Retinal pigment epithelial cell (primary cell): ENCODE data around the gene TGFBRAP1.

Source experiments
- DNase-seq: peaks from one replicate; pipeline ENCODE4 v3.0.0-alpha.2; 2010; ENCODE audit warnings: low read depth
- H3K4me3 ChIP-seq: 2 replicates; pipeline ENCODE4 v1.5.1; 2011; ENCODE audit warnings: mild to moderate bottlenecking, low read length, control low read depth, moderate library complexity
- CTCF ChIP-seq: conservative IDR thresholded peaks from 2 replicates; pipeline ENCODE4 v1.5.1; 2011; ENCODE audit warnings: low read depth, low read length, control low read depth, inconsistent platforms

TGFBRAP1 gene

GRCh38 chr2:105290981-105291660 lies 38.4 kb downstream of the TGFBRAP1 start:
- H3K4me3 ChIP-seq: no peak overlapping the region
- DNase-seq: no peak
- TF ChIP-seq CTCF: no peak

- no peak for TF ChIP-seq CTCF
- DNase-seq: no peak
These were observed 41.4 kb downstream of the TGFBRAP1 start for GRCh38 chr2:105288133-105288532.

GRCh38 chr2:105287692-105288091 lies 41.8 kb downstream of the TGFBRAP1 start:
- DNase-seq: peak; percentile 7
- no peak overlapping the region for H3K4me3 ChIP-seq
- TF ChIP-seq CTCF: peak; percentile 65

More at GRCh38 chr2:105288133-105288532, 41.4 kb downstream of the TGFBRAP1 start:
- no peak overlapping the region for H3K4me3 ChIP-seq

- no peak overlapping the region for H3K4me3 ChIP-seq
- no peak for TF ChIP-seq CTCF
- DNase-seq: no peak
These were observed 46.0 kb downstream of the TGFBRAP1 start for GRCh38 chr2:105283532-105283931.

GRCh38 chr2:105280281-105280680 lies 49.3 kb downstream of the TGFBRAP1 start:
- no peak for TF ChIP-seq CTCF

GRCh38 chr2:105279126-105279525 lies 50.4 kb downstream of the TGFBRAP1 start:
- no peak for TF ChIP-seq CTCF
- DNase-seq: no peak
- H3K4me3 ChIP-seq: no peak overlapping the region

More at GRCh38 chr2:105280281-105280680, 49.3 kb downstream of the TGFBRAP1 start:
- no peak for DNase-seq
- no peak overlapping the region for H3K4me3 ChIP-seq

GRCh38 chr2:105278654-105279053 lies 50.9 kb downstream of the TGFBRAP1 start:
- peak; percentile 10 for TF ChIP-seq CTCF
- H3K4me3 ChIP-seq: no peak overlapping the region
- no peak for DNase-seq
